ENCODE data around the gene COQ5. TPM values are rescaled to one million over a fixed set of nuclear protein-coding genes. Genes with fewer than 3 reads are reported as not detected.

Gene COQ5
- total and polyA plus RNA-seq, 4 donors: 21.1 to 28.4 (median 24.4) TPM

- Histone ChIP-seq H3K27ac (ENCODE audit: low read depth in 1 of 2, low read length in 1 of 2) (no peak overlapping the region), H3K9ac (ENCODE audit: insufficient read depth in 1 of 2, low read length in 2 of 2) (no peak overlapping the region), H3K9me3 (ENCODE audit: control insufficient read depth in 4 of 4, insufficient read depth in 3 of 4, low read length in 3 of 4) (no peaks in the 10 kb centered on the region), H3K4me1 (ENCODE audit: control insufficient read depth in 5 of 5, insufficient read depth in 5 of 5, low read length in 5 of 5) (no peaks in the 10 kb centered on the region), H3K4me3 (no peak overlapping the region), H3K36me3 (ENCODE audit: control insufficient read depth in 4 of 4, insufficient read depth in 4 of 4, low read length in 4 of 4) (peaks cover 0 to 4% (median 0%) of the 10 kb centered on the region in 4 donors), H3K27me3 (ENCODE audit: control insufficient read depth in 3 of 3, insufficient read depth in 3 of 3, low read length in 2 of 3) (no peaks in the 10 kb centered on the region)
- TF ChIP-seq CTCF (IDR thresholded peaks at IDR 0.05; ENCODE audit: control extremely low read depth, extremely low read depth): no peak
- ATAC-seq (ENCODE audit: insufficient read depth, low FRiP score) (no peak), DNase-seq (no peak)
- WGBS, 2 donors: 93 to 94% methylated on average over 9 of the region's 9 CpGs
Observed at GRCh38 chr12:120481022-120481767, 47.8 kb downstream of the COQ5 start.

GRCh38 chr12:120480211-120480610, 48.7 kb downstream of the COQ5 start:
- TF ChIP-seq CTCF (IDR thresholded peaks at IDR 0.05; ENCODE audit: control extremely low read depth, extremely low read depth): no peak
- Histone ChIP-seq H3K27me3 (ENCODE audit: control insufficient read depth in 3 of 3, insufficient read depth in 3 of 3, low read length in 2 of 3) (no peaks in the 10 kb centered on the region), H3K36me3 (ENCODE audit: control insufficient read depth in 4 of 4, insufficient read depth in 4 of 4, low read length in 4 of 4) (peaks cover 0 to 4% (median 0%) of the 10 kb centered on the region in 4 donors), H3K9ac (ENCODE audit: insufficient read depth in 1 of 2, low read length in 2 of 2) (no peak overlapping the region), H3K4me1 (ENCODE audit: control insufficient read depth in 5 of 5, insufficient read depth in 5 of 5, low read length in 5 of 5) (no peaks in the 10 kb centered on the region), H3K9me3 (ENCODE audit: control insufficient read depth in 4 of 4, insufficient read depth in 3 of 4, low read length in 3 of 4) (no peaks in the 10 kb centered on the region), H3K27ac (ENCODE audit: low read depth in 1 of 2, low read length in 1 of 2) (no peak overlapping the region), H3K4me3 (no peak overlapping the region)
- ATAC-seq (ENCODE audit: insufficient read depth, low FRiP score) (no peak), DNase-seq (no peak)
- 76 to 93% methylated on average over 1 of the region's 1 CpG for WGBS, 2 donors

- no peak for TF ChIP-seq CTCF (IDR thresholded peaks at IDR 0.05; ENCODE audit: control extremely low read depth, extremely low read depth)
- DNase-seq (no peak), ATAC-seq (ENCODE audit: insufficient read depth, low FRiP score) (no peak)
- WGBS, 2 donors: 92 to 96% methylated on average over 1 of the region's 1 CpG
- H3K27me3 ChIP-seq (ENCODE audit: control insufficient read depth in 3 of 3, insufficient read depth in 3 of 3, low read length in 2 of 3): no peaks in the 10 kb centered on the region
- H3K9ac ChIP-seq (ENCODE audit: insufficient read depth in 1 of 2, low read length in 2 of 2): peak overlapping the region in 1 of 2 donors; percentile 28
- H3K27ac ChIP-seq (ENCODE audit: low read depth in 1 of 2, low read length in 1 of 2): no peak overlapping the region
- peaks cover 0 to 4% (median 0%) of the 10 kb centered on the region in 4 donors for H3K36me3 ChIP-seq (ENCODE audit: control insufficient read depth in 4 of 4, insufficient read depth in 4 of 4, low read length in 4 of 4)
- H3K4me3 ChIP-seq: no peak overlapping the region
- H3K4me1 ChIP-seq (ENCODE audit: control insufficient read depth in 5 of 5, insufficient read depth in 5 of 5, low read length in 5 of 5): no peaks in the 10 kb centered on the region
- no peaks in the 10 kb centered on the region for H3K9me3 ChIP-seq (ENCODE audit: control insufficient read depth in 4 of 4, insufficient read depth in 3 of 4, low read length in 3 of 4)
Observed at GRCh38 chr12:120479458-120479857, 49.5 kb downstream of the COQ5 start.
